HL-60/S4 (cell line): ENCODE measurements around the gene NPAS2.

Source experiments
- in situ Hi-C: fragments of 300-500 bp; cut with MboI; formaldehyde crosslinking; loops from 2 replicates; pipeline ENCODE4 v1.14.3; 2022; ENCODE audit warnings: low sequenced_read_pairs

Gene NPAS2

DNA sequence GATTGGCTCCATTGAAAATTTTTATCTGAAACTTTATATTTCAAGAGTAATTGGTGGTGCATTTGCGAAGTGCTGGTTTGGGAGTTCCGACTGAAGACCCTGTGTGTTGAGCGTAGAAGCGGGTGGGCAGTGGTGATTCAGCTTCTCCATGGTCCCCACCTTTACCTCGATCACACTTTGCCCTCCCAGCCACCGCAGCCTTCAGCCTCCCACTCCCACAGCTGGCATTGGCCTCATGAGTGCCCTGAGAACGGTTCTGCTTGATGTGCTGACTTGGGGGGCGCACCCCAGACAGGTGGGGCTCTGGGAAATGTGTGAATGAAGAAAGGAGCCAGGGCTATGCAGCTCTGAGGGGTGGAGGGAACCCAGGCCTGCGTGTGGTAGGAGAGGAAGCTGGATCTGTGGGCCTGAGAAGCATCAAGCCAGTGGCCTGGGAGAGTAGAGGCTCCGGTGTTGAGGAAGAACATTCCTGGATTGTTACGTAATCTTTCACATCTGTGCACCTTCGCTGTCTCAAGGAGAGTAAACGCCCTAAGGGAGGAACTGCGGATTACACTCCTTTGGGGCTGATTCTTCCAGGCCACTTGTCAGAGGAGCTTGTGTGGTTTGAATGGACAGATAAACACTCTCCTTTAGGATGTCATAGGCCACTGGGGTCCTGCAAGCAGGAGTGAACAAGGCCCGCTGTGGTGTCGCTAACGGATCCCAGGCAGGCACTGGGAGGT is 83.8 kb downstream of the NPAS2 start:
- in situ Hi-C loops = no loop called here

DNA sequence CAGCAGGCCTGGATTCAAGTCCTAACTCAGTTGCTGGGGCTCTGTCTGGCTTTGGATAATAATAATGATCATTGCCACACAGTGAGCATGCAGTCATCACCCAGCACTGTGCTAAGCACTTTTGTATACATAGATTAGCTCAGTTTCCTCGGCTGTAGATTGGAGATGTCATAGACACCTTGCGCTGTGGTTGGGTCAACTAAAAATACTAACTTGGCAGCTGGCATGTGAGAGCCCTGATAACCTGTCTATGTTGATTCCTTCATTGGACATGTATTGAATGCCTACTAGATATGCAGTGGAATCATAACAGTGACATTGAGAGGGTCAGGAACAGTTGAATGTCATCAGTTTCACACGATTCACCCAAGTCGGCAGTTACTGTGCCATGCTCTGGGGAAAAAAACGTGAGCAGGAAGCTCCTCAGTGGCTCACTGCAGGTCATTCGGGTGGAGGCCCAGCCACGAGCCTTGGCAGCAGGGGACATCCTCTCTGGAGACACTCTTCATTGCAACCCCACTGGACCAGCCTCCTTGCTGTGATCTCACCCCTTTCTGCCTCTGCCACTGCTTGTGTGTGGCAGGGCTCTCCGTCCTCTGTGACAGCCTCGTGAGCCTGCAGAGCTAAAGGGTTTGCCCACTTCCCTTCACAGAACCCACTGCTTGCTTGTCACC is 85.3 kb downstream of the NPAS2 start:
- in situ Hi-C loops = no loop called here

DNA sequence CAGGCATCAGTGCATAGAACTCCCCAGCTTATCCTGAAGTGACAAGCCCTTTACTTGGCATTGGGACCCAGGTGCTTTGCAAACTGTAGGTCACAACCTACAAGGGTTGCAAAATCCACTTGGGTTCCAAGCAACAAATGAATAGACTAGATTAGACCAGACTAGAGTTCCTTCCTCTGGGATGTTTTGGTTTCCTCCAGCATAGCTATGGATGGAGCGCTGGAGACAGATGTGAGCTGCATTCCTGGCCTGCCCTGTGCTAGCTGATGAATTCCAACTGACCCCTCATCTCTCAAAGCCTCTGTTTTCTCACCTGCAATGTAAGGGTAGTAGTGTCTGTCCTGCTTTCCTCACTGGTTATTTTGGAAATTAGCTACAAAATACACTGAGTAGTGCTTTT is 86.2 kb downstream of the NPAS2 start:
- in situ Hi-C loops = no loop called here

DNA sequence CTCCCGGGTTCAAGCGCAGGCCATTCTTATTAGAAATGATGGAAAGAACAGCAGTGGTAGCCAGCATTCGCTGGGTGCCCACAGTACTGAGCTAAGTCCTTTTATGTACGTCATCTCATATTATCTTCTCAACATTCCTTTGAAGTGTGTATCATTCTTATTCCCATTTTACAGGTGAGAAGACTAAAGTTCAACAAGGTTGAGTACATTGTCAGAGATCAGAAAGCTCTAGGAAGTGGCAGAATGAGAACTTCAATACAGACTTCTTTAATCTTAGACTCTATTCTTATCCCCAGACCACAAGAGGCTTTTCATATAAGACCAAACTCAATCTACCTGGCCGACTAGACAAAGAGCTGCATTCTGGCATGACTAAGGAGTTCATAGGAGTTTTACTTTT is 86.7 kb downstream of the NPAS2 start:
- in situ Hi-C loops = no loop called here

DNA sequence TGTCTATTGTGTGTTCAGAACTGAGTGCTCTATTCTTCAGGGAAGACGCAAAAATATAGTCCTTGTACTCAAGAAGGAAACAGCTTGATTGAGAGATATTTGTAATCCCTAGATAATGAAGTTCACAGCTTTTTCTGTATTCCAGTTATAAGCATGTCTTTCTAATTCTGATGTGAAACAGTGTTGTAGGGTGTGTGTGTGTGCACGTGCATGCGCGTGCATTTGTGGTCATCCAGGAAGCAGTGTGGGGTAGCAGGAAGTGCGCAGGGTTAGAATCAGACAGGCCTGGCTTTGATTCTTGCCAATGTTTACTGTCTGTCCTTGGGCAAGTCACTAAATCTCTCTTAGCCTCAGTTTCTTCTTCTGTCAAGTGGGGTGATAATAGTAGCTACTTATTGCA is 87.9 kb downstream of the NPAS2 start:
- in situ Hi-C loops = no loop called here

DNA sequence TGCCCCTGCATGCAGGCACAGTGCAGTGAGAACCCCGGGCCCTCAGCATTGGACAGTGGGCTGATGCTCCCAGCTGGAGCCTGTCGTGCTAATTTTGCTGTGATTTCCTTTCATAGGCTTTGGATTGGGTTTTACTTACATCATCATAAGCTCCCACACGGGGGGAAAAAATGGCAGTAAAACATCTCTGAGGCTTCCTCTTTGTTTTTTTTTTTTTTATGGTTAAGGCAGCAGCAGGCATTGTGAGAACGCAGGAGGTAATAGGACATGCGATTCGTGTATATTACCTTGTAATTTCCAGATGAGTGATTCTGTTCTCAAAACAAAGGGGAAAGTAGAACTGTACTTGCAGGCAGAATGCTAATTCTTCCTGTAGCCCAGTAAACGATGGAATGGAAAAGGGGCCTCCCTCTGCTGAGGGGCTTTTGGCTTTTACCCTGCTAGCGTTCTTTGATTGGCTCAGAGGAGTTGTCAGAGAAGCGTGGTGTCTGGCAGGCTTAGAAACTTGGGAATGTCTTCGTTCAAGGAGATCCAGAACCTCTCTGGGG is 89.7 kb downstream of the NPAS2 start:
- in situ Hi-C loops = no loop called here

DNA sequence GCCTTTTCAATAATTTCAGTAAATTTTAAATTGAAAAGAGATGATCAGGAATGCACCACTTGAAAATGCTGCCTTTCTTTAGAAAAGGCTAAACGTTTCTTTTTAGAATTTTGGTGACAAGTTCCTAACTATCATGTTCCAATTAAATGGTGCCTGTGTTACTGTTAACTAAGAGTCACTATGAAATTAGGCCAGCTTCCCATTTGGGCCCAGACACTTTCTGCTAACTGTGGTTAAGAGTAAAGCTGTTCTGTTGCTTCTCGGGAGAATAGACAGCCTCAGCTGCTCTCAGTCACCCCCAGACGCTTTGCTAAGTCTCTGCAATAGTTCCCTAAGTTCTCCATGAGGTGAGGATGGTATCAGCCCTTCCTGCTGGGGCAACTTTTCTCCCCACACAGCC is 90.2 kb downstream of the NPAS2 start:
- in situ Hi-C loops = no loop called here

DNA sequence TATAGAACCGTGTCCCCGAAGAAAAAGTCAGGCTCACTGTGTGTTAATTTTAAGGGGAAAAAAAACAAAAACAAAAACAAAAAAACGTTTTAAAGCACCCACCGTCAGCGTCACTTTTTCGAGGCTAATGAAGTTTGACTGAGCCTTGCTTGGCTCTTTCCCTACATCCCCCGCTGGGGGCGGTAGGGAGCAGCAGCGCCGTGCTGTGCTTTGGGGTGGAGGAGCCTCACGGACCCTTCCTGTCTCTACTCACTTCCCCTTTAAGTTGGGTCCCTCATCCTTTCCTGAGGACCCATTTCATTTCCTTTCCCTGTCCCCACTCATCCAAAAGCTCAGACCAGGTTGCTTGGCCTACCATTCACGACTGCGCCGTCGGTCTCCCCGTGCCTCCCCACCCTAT is 99.4 kb downstream of the NPAS2 start:
- in situ Hi-C loops = no loop called here

DNA sequence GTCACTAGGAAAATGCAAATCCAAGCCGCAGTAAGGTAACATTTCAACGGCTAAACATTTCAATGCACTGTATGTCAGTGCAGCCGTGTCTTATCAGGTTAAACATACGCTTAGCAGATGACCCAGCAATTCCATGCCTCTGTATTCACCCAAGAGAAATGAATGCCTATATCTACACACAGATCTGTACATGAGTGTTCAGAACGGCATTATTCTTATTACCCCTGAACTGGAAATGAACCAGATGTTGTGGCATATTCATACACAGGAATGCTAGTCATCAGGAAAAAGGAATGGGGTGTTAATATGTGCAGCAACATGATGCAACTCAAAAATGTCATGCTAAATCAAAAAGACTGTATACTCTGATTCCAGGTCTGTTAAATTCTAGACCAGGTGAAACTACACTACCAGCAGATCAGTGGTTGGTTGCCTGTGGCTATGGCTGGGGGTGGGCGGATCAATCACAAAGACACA is 101.8 kb downstream of the NPAS2 start:
- in situ Hi-C loops = no loop called here

DNA sequence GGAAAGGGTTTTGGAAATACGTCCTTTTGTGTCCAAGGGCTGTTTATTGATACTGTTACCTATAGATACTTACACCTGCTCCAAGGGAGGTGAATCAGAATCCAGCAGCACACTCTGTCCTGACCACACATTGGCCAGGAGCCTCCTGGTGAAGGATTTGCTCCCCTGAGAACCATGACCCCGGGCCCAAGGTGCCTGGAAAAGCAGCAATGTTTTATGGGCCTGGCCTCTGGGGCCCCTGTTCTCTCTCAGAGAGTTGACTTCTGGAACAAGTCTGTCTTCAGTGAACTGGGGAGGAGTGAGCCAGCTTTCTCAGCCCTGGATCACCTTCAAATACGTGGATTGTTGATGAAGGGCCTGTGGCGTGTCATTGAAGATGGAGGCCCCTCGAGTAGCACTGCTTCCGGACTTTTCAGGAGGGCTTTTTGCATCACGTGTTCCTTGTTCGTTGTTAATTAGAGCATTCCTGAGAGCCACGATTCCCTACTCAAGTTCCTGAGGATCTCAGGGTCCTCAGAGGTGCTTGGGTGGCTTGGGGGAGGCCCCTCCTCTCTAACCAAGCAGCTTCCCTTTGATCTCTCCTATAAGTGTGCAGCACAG is 103.6 kb downstream of the NPAS2 start:
- in situ Hi-C loops = no loop called here

DNA sequence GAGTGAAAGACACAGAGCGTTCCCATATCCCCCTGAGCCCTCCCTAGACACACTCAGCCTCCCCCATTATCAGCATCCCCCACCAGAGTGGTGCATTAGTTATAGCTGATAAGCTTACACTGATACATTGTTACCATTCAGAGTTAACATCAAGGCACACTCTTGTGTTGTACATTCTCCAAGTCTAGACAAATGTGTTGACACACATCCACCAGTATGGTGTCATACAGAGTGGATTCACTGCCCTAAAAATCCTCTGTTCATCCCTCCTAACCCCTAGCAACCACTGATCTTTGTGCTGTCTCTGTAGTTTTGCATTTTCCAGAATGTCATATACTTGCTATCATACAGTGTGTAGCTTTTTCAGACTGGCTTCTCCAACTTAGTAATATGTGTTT is 104.2 kb downstream of the NPAS2 start:
- in situ Hi-C loops = no loop called here

DNA sequence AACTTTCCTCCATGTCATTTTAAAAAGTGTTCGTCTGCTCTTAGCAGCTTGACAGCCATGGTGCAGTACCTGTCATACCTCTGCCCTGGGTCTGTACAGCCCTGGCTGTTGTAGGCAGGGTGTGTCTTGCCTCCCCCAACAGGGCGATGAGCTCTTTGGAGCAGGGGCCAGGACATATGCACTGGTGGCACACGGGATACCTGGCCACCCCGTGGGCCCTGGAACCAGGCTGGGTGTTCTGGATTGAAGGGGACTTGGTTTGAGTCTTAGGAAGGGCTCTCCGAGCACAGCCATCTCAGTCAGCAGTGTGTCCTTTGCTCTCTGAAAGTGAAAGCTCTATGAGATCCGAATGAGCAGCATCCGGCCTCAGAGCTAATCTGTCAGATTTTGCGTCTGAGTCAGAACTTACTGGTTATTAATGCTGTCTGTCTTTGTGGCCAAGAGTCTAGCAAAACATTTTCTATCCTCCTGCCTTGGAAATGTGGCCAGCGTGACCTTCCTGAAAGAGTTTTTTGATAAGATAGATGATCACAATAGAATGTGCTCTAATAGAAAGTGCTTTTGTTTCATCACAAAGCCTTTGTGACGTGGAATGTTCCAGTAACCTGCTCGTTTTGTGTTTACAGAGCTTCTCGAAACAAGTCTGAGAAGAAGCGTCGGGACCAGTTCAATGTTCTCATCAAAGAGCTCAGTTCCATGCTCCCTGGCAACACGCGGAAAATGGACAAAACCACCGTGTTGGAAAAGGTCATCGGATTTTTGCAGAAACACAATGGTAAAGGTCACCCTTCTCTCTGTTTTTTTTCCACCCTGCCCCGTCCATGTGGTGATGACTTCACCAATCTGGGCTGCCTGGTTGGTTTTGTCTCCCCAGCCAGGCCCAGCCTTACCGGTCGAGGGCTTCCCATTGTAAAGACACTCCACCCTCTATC is 104.8 kb downstream of the NPAS2 start:
- in situ Hi-C loops = no loop called here

DNA sequence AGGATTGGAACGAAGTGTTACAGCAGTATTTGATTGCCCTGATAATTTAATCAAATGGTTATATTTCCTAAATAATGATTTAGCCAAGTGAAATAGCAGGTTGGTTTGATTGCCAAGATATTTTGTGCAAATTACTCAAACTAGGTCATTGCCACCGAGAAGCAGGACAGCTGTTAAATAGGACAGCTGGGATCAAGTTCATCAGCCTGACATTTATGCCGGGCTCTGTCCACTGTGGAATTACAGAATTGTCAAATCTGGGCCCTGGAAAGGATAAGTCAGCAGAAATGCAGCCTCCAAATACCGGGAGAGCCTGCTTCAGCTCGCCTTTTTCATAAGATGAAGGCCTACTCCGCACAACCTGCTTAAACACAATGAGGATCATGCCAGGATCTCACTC is 108.3 kb downstream of the NPAS2 start:
- in situ Hi-C loops = no loop called here

DNA sequence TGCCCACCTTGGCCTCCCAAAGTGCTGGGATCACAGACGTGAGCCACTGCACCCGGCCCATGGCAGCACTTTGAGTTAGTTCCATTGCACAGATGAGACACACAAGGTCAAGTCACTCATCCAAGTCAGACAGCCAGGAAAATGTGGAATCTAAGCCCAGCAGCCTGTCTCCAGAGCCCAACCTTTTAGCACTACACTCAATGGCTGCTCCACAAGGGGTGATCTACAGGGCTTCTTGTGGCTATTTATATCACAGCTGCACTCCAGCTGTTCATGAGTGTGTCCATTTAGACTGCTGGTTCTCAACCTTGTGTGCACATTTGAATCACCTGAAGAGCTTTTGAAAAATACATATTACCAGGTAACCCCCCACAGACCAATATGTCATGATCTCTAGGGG is 109.2 kb downstream of the NPAS2 start:
- in situ Hi-C loops = no loop called here

DNA sequence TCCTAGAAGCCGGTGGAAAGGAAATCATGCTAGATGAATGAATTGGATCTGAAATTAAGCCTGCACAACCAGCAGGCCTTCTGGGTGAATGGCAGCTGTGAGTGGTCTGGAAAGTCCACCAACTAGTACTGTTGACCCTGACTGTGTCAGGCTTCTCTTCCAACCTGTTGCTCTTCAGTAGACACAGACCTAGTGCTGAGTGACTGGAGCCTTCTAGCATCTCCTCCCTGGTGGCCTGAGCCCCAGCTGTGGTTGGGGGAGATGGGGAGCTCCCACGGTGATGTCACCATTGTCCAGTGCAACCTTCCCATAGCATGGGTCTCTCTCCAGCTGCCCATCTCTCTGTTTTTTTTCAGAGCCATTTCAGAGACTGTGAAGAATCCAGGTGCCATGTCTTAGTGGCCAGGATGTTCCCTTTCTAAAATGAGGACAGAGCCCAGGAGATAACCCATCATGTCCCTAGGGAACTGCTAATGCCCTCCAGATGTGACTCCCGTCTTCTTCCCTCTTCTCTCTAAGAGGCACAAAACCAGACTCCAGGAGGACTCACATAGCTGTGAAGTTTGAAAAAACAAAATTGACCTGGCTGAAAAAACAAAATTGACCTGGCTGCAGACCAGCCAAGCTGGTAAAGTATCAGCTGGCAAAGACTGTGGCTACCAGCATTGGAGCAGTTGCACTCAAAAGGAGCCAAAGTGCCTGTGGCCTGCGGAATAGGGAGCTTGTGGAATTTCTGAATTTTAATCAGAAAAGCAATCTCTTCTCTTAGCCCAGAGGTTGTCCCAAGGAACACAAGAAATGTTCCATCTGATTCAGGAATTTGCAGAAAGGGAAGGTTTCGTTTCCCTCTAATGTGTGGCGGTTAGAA is 114.8 kb downstream of the NPAS2 start:
- in situ Hi-C loops = no loop called here

DNA sequence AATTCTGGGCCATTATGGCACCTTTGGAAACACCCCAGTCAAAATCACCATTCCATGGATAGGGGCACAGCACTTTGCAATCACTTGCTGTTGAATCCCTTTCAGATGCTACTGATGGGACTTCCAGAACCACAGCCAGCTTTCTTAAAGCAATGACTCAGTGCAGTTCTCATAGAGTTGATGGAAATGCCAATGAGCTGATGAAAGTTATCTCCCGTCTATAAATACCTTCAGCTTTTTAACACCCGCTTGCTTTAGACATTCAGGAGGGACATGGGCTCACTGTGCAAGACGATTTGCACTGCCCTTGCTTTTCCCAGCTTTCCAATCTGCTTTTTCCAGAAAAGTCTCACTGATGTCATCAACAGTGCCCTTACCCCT is 115.4 kb downstream of the NPAS2 start:
- in situ Hi-C loops = no loop called here

DNA sequence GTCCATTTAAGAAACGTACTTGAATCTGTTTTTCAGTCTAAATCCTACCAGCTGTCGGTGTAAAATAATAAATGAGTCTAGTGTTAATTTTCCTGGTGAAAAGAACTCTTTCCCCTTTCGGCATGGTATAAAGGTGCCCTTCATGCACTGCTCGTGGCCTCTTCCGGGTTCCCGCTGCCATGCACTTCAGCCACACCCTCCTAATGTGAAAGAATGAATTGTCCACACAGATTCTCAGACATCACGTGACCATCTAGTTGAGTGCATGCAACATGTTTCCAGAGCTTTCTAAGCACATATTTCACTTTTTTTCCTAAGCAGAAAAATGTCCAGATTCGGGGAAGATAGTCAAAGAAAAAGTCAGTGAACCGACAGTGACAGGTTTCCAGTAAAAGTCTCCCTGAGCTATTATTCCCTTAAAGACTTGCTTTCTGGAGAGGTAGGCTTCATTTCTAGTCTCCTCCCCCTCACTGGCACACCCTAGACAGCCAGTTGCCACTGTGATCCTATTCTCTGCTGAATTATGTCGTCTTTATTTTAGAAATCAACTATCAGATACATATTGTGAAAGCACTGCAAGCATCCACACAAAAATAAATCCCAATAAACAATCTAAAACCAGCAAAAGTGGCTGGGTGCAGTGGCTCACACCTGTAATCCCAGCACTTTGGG is 116.3 kb downstream of the NPAS2 start:
- in situ Hi-C loops = no loop called here

DNA sequence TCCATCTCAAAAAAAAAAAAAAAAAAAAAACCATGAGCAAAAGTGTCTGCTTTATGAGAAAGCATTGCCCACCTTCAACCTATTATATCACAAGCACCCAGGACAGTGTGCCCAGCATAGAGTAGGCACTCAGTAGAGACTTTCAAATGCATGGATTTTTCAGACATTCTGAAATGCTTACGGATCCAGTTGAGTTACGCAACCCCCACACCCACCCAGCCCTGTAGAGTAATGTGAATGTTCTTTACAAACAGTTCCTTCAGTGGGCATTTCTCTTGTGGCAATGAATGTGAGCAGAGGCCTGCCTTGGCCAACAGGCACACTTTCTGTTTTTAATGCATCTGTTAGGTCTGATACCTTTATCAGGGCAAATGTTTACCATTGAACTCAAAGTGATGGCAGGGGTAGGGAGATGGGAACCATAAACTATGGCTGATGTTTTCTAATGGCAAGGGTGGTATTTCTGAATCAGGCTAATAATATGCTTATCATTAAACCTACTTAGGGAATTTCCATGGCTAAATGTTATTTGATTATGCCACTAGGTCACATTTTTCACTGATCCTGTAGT is 117.1 kb downstream of the NPAS2 start:
- in situ Hi-C loops = no loop called here
